Measurements from ENCODE around the gene GJB5.

Gene GJB5

DNA sequence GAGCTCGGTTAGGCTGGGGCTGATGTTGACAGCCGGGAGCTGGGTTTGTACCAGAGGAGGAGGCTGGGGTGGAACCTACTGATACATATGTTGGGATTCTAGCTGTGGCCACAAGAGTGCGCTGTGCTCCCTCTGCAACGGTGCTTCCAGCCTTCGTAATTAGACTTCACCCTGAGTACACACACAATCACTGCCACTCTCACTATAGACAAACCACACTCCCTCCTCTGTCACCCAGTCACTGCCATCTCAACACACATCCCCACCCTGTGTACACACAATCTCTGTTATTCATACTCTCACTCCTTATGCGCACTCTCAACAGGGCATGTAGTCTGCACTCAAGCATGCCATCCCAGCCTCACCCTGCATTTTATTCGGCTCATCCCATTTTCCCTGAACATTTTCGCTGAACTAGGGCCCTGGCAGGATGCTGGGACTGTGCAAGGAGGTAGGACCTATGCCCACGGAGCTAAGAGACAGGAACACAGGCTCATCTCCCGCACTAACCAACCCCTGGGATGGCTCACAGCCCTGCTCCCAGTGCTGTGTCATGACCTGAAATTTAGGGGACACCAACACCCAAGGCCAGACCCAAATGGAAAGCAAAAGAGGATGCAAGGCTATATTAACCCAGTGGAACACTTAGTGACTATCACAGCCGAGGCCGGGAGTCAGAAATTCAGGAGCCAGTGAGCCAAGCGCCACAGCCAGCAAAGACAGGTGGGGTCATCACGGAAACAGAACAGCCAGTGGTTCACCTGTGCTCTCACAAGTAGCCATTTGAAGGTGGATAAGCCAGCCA, 31.9 kb downstream of the GJB5 start:
- DNase-seq = peak; percentile 70 to 85 (median 80)
- Histone ChIP-seq H3K27ac (ENCODE audit: insufficient read depth in 1 of 2, low read depth in 1 of 2, low read length in 2 of 2, poor library complexity in 1 of 2, severe bottlenecking in 2 of 2) (no peak overlapping the region), H3K4me3 (ENCODE audit: control insufficient read depth in 1 of 7, extremely low read depth in 1 of 7, insufficient read depth in 4 of 7, low read depth in 2 of 7, low read length in 6 of 7) (no peak overlapping the region), H3K27me3 (replicated peaks in 2 of 5; ENCODE audit: control insufficient read depth in 4 of 5, insufficient read depth in 5 of 5, low read length in 4 of 5) (peaks cover 0 to 29% (median 9%) of the 10 kb centered on the region in 5 experiments), H3K36me3 (ENCODE audit: control insufficient read depth in 4 of 4, insufficient read depth in 4 of 4, low read length in 3 of 4) (no peaks in the 10 kb centered on the region), H3K9me3 (ENCODE audit: control extremely low read depth in 1 of 5, control insufficient read depth in 4 of 5, insufficient read depth in 2 of 5, low read depth in 1 of 5, low read length in 4 of 5) (no peaks in the 10 kb centered on the region), H3K4me1 (ENCODE audit: control extremely low read depth in 1 of 4, control insufficient read depth in 4 of 4, insufficient read depth in 4 of 4, low read length in 3 of 4) (peaks cover 0 to 4% (median 2%) of the 10 kb centered on the region in 4 experiments)
- ChIA-PET POLR2A (no interaction called here), CTCF (interaction anchor here (0.6 to 4.7 kb wide), 15 partner anchors 9 to 624 kb away, joined by 3 to 29 read pairs (median 3); partner anchors contain the start of gene SMIM12)
- WGBS (ENCODE audit: insufficient coverage) = 61% methylated on average over 12 of the region's 14 CpGs

DNA sequence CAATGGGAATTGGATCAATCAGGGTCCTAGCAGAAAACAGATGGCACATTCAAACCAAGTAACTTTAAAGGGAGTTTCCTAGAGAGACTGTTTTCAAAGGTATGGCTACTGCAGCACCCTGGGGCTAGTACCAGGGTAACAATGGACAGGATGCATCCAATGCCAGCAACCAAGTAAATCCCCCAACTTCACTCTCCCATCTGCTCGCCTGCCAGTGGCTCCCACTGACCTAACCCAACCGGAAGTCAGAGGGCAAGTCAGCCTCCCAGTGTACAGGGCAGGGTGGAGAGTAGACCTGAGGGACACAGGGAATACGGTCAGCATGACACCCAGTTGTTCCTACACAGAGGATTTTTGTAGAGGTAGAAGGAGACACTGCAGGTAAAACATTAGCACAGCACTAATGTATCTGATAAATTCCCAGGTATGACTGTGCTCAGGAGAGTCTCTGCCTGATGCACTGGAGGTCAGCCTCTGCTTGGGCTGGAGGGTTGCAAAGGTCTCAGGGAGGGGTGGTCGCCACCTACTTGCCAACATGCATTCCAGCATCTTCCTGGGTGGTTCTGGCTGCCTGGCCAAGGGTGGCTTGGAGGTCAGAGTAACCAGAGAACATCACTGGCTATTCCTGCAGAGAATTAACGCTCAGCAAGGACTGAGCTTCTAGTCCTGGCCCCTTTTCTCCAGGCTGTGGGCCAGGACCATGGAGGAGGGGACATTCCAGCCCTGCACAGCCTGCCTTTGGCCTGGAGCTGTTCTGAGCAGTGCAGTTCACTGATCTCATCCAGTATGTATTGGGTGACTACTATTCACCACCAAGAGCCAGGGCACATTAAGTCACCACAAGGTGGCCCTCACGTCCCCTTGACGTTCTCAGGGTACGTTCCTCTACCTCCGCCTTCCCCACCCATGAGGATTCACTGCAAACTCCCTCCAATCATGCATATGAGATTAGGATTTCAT, 32.9 kb downstream of the GJB5 start:
- H3K4me1 ChIP-seq (ENCODE audit: control extremely low read depth in 1 of 4, control insufficient read depth in 4 of 4, insufficient read depth in 4 of 4, low read length in 3 of 4) = peaks cover 0 to 8% (median 3%) of the 10 kb centered on the region in 4 experiments
- ChIA-PET CTCF (interaction anchor here (0.7 to 4.7 kb wide), 7 partner anchors 8 to 65 kb away, joined by 3 to 29 read pairs (median 4); no protein-coding TSS in a partner anchor), POLR2A (no interaction called here)
- H3K36me3 ChIP-seq (ENCODE audit: control insufficient read depth in 4 of 4, insufficient read depth in 4 of 4, low read length in 3 of 4) = no peaks in the 10 kb centered on the region
- DNase-seq = peak; percentile 28 to 49 (median 45)
- 83% methylated on average over 6 of the region's 9 CpGs for WGBS (ENCODE audit: insufficient coverage)
- H3K27ac ChIP-seq (ENCODE audit: insufficient read depth in 1 of 2, low read depth in 1 of 2, low read length in 2 of 2, poor library complexity in 1 of 2, severe bottlenecking in 2 of 2) = no peak overlapping the region
- peaks cover 0 to 27% (median 12%) of the 10 kb centered on the region in 5 experiments for H3K27me3 ChIP-seq (replicated peaks in 2 of 5; ENCODE audit: control insufficient read depth in 4 of 5, insufficient read depth in 5 of 5, low read length in 4 of 5)
- no peaks in the 10 kb centered on the region for H3K9me3 ChIP-seq (ENCODE audit: control extremely low read depth in 1 of 5, control insufficient read depth in 4 of 5, insufficient read depth in 2 of 5, low read depth in 1 of 5, low read length in 4 of 5)
- H3K4me3 ChIP-seq (ENCODE audit: control insufficient read depth in 1 of 7, extremely low read depth in 1 of 7, insufficient read depth in 4 of 7, low read depth in 2 of 7, low read length in 6 of 7) = no peak overlapping the region

DNA sequence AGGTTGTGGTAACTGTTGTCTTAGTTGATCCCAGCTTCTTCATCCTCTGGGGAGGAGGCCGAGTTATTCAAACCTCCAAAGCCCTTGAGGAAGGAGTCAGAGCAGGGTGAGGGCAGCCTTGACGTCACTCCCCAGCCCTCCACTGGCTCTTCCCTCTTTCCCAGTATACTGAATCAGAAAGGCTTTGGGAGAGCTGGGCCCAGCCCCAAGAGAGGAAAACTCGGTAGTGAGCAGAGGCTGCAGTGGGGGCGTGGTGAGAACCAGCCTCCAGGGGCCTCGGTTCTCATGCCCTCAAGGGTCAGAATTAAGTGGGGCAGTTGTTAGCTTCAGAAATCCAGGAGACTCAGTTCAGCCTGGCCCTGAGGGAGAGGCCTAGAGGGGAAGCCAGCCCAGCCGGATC, 36.1 kb downstream of the GJB5 start:
- DNase-seq = no peak
- Histone ChIP-seq H3K27me3 (replicated peaks in 2 of 5; ENCODE audit: control insufficient read depth in 4 of 5, insufficient read depth in 5 of 5, low read length in 4 of 5) (peaks cover 0 to 25% (median 10%) of the 10 kb centered on the region in 5 experiments), H3K27ac (ENCODE audit: insufficient read depth in 1 of 2, low read depth in 1 of 2, low read length in 2 of 2, poor library complexity in 1 of 2, severe bottlenecking in 2 of 2) (no peak overlapping the region), H3K4me3 (ENCODE audit: control insufficient read depth in 1 of 7, extremely low read depth in 1 of 7, insufficient read depth in 4 of 7, low read depth in 2 of 7, low read length in 6 of 7) (no peak overlapping the region), H3K4me1 (ENCODE audit: control extremely low read depth in 1 of 4, control insufficient read depth in 4 of 4, insufficient read depth in 4 of 4, low read length in 3 of 4) (peaks cover 0 to 10% (median 4%) of the 10 kb centered on the region in 4 experiments), H3K9me3 (ENCODE audit: control extremely low read depth in 1 of 5, control insufficient read depth in 4 of 5, insufficient read depth in 2 of 5, low read depth in 1 of 5, low read length in 4 of 5) (no peaks in the 10 kb centered on the region), H3K36me3 (ENCODE audit: control insufficient read depth in 4 of 4, insufficient read depth in 4 of 4, low read length in 3 of 4) (no peaks in the 10 kb centered on the region)
- CTCF ChIA-PET = interaction anchor here (0.7 to 1.2 kb wide), 2 partner anchors 19 to 75 kb away, joined by 3 read pairs; no protein-coding TSS in a partner anchor
- 100% methylated on average over 3 of the region's 6 CpGs for WGBS (ENCODE audit: insufficient coverage)
- POLR2A ChIA-PET = no interaction called here

DNA sequence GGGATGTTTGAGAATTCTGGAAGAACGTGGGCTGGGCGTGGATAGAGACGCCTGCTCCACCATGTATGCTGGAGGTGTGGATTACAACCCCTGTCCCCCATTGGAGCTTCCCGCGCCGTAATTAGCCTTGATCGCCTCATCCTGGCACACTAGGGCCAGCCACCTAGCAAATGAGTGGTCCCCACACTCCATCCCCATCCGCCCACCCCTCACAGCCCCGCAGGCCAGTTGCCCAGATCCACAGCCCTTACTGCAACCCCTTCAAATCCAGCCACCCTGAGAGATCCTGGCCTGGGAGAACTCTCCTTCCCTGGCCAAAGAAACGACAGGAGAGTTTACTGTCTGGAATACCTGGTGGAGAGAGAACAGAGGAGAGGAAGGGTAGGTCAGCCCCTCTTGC, 37.6 kb downstream of the GJB5 start:
- Histone ChIP-seq H3K27me3 (replicated peaks in 2 of 5; ENCODE audit: control insufficient read depth in 4 of 5, insufficient read depth in 5 of 5, low read length in 4 of 5) (peaks cover 0 to 25% (median 9%) of the 10 kb centered on the region in 5 experiments), H3K4me1 (ENCODE audit: control extremely low read depth in 1 of 4, control insufficient read depth in 4 of 4, insufficient read depth in 4 of 4, low read length in 3 of 4) (peaks cover 0 to 10% (median 4%) of the 10 kb centered on the region in 4 experiments), H3K36me3 (ENCODE audit: control insufficient read depth in 4 of 4, insufficient read depth in 4 of 4, low read length in 3 of 4) (no peaks in the 10 kb centered on the region), H3K27ac (ENCODE audit: insufficient read depth in 1 of 2, low read depth in 1 of 2, low read length in 2 of 2, poor library complexity in 1 of 2, severe bottlenecking in 2 of 2) (no peak overlapping the region), H3K4me3 (ENCODE audit: control insufficient read depth in 1 of 7, extremely low read depth in 1 of 7, insufficient read depth in 4 of 7, low read depth in 2 of 7, low read length in 6 of 7) (peak overlapping the region in 2 of 7 experiments; percentile 24 to 57), H3K9me3 (ENCODE audit: control extremely low read depth in 1 of 5, control insufficient read depth in 4 of 5, insufficient read depth in 2 of 5, low read depth in 1 of 5, low read length in 4 of 5) (no peaks in the 10 kb centered on the region)
- ChIA-PET CTCF (no interaction called here), POLR2A (no interaction called here)
- 68% methylated on average over 8 of the region's 10 CpGs for WGBS (ENCODE audit: insufficient coverage)
- DNase-seq = no peak

DNA sequence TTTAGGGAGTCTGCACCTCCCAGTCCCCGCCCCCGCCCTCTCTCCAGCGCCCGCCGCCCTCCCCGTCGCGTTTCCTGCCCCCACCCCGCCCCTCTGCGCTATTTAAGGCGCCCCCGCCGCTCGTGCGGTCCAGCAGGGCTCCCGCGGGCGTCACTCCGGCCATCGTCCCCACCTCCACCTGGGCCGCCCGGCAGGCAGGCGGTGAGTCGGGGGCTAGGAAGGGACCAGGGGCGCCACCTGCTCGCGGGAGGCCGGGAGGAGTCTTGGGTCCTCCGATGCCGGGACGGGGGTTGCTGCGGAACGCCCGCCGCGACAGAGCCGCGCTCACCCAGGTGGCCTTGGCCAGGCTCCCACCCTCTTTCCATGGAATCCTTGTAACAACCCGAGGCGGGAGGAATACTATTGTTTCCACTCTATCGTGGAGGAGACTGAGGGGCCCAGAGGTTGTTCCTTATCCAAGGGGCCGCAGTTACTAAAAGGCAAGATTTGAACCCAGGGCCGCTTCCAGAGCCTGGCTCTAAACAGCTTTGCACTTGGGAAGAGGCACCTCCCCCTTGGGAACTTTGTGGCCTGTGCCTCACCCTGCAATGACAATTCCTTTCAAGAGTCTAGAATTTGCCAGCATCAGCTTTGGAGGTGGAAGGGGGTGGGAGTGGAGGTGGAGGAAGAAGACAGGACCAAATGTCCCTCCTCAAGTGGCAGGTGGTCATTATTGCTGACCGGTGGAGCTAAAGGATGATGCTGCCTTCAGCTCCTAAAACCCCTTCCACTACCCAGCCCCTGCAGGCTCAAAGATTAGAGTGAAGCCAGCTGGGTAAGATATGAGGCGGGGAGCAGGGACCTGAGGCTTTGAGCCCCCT, 38.3 kb downstream of the GJB5 start, which contains the start of gene GJA4:
TSS of gene GJA4 (plus strand) at position 132 of the 860 bp plus-strand sequence. CDS start 1,215 bp downstream, outside the sequence.
- Histone ChIP-seq H3K36me3 (ENCODE audit: control insufficient read depth in 4 of 4, insufficient read depth in 4 of 4, low read length in 3 of 4) (no peaks in the 10 kb centered on the region), H3K27ac (ENCODE audit: insufficient read depth in 1 of 2, low read depth in 1 of 2, low read length in 2 of 2, poor library complexity in 1 of 2, severe bottlenecking in 2 of 2) (no peak within 1 kb of the TSS), H3K27me3 (replicated peaks in 2 of 5; ENCODE audit: control insufficient read depth in 4 of 5, insufficient read depth in 5 of 5, low read length in 4 of 5) (peaks cover 0 to 23% (median 9%) of the 10 kb centered on the region in 5 experiments), H3K4me1 (ENCODE audit: control extremely low read depth in 1 of 4, control insufficient read depth in 4 of 4, insufficient read depth in 4 of 4, low read length in 3 of 4) (peaks cover 0 to 10% (median 4%) of the 10 kb centered on the region in 4 experiments), H3K4me3 (ENCODE audit: control insufficient read depth in 1 of 7, extremely low read depth in 1 of 7, insufficient read depth in 4 of 7, low read depth in 2 of 7, low read length in 6 of 7) (peak within 1 kb of the TSS in 2 of 7 experiments; percentile 24 to 57), H3K9me3 (ENCODE audit: control extremely low read depth in 1 of 5, control insufficient read depth in 4 of 5, insufficient read depth in 2 of 5, low read depth in 1 of 5, low read length in 4 of 5) (no peaks in the 10 kb centered on the region)
- WGBS (ENCODE audit: insufficient coverage) = 14% methylated on average over 25 of the region's 45 CpGs
- CTCF ChIA-PET = no interaction called here
- peak in 1 of 3 donors; percentile 28 for DNase-seq
- POLR2A ChIA-PET = no interaction called here

DNA sequence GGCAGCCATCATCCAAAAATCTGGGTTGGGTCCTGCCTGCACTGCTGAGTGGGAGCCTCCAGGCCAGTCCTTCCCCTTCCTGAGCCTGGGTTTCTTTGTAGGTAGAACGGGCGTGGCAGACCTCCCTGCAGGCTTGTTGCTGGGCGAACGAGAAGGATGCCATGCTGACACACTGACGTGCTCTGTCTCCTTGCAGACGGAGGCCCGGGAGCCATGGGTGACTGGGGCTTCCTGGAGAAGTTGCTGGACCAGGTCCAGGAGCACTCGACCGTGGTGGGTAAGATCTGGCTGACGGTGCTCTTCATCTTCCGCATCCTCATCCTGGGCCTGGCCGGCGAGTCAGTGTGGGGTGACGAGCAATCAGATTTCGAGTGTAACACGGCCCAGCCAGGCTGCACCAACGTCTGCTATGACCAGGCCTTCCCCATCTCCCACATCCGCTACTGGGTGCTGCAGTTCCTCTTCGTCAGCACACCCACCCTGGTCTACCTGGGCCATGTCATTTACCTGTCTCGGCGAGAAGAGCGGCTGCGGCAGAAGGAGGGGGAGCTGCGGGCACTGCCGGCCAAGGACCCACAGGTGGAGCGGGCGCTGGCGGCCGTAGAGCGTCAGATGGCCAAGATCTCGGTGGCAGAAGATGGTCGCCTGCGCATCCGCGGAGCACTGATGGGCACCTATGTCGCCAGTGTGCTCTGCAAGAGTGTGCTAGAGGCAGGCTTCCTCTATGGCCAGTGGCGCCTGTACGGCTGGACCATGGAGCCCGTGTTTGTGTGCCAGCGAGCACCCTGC, 39.3 kb downstream of the GJB5 start:
- H3K27me3 ChIP-seq (replicated peaks in 2 of 5; ENCODE audit: control insufficient read depth in 4 of 5, insufficient read depth in 5 of 5, low read length in 4 of 5) = peaks cover 0 to 23% (median 9%) of the 10 kb centered on the region in 5 experiments
- no peak overlapping the region for H3K4me3 ChIP-seq (ENCODE audit: control insufficient read depth in 1 of 7, extremely low read depth in 1 of 7, insufficient read depth in 4 of 7, low read depth in 2 of 7, low read length in 6 of 7)
- CTCF ChIA-PET = no interaction called here
- no peak for DNase-seq
- H3K9me3 ChIP-seq (ENCODE audit: control extremely low read depth in 1 of 5, control insufficient read depth in 4 of 5, insufficient read depth in 2 of 5, low read depth in 1 of 5, low read length in 4 of 5) = no peaks in the 10 kb centered on the region
- H3K36me3 ChIP-seq (ENCODE audit: control insufficient read depth in 4 of 4, insufficient read depth in 4 of 4, low read length in 3 of 4) = no peaks in the 10 kb centered on the region
- H3K4me1 ChIP-seq (ENCODE audit: control extremely low read depth in 1 of 4, control insufficient read depth in 4 of 4, insufficient read depth in 4 of 4, low read length in 3 of 4) = peaks cover 0 to 10% (median 4%) of the 10 kb centered on the region in 4 experiments
- WGBS (ENCODE audit: insufficient coverage) = 95% methylated on average over 39 of the region's 40 CpGs
- POLR2A ChIA-PET = no interaction called here
- H3K27ac ChIP-seq (ENCODE audit: insufficient read depth in 1 of 2, low read depth in 1 of 2, low read length in 2 of 2, poor library complexity in 1 of 2, severe bottlenecking in 2 of 2) = no peak overlapping the region
